Ureter (tissue), 1 donor: ENCODE results near the gene KCNQ5. TPM values are rescaled to one million over a fixed set of nuclear protein-coding genes. Genes with fewer than 3 reads are reported as not detected.
"Not testable (repeated sequence)": the region's sequence is repeated elsewhere in the genome, so short reads cannot be mapped to it uniquely, and the experiment has no call there.

Experiments used
- DNase-seq: peaks from one replicate; pipeline ENCODE4 v3.0.0-alpha.2; 2020; ENCODE audit warnings: low spot score
- total RNA-seq: library from RNA; stranded (reverse); gene quantifications from one replicate; pipeline ENCODE4 v1.2.4, GENCODE V29; 2023
- donor health status: DM: yes; HTN: yes; CAD: no.

Gene KCNQ5
- total RNA-seq, 1 donor from 2014 or later = 1.8 TPM

DNA sequence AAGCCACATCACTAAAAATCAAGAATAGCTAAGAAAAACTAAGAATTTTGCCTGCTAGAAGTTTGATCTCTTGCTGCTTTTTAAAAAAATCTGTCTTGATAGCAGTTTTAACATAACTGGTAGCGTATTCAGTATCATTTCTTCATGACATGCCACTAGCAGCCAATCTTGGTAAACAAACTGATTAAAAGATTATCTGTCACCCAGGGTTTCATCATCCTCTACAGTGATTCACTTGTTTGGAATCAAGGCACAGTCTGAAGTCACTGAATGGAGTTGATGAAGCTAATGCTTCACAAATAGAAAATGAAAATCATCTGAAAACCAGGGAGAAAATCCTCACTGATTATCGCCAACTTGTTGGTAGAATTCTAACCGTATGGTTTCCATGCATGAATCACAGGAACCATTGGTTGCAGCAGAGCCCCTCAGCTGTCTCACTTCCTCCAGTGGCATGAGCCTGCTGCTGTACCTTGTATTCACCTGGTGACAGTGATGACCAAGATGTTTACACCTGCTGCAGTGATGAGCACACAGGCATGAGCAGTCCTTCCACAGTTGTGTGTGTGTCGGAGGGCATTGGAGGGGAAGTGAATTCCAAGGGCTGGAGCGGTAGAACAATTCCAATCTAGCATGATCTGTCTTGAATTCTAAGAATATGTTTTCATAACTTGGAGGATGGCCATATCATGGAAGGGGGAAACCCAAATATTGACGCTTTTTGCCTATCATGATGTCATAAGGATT is 328.4 kb downstream of the KCNQ5 start:
- no peak for DNase-seq

DNA sequence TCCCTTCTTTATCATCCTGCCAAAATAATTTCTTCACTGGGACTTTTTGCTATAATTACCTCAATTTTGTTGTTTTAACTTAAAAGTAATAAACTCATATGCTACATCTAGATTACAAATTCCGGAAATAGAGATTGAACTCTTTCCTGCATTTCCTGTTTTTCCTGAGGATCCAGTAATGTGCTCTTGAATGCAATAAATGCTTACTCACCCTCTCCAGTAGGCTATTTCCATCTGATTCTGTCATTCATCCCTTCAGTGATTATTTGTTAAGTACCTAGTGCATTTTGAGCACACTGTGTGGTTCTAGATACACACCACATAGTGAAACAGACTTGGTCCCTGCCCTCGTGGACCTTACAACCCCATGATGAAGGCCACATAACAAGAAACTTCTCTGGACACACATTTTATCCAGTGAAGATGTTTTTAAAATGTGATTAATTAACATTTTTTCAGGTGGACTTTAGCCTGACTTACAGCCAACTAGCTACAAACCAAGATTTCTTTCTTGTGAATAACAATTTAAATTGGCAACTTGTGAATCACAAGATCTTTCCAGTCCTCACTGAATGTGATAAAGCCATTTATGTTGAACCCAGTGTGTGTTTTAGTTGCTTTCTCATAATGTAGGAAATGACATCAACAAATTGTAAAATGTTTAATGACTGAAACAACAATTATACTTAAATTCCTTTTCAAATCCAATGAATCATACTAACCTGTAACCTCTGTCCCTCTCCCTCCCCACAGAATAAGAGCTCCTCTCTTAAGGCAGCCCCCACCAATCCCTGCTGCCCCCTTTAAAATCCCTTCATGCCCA is 331.2 kb downstream of the KCNQ5 start:
- DNase-seq = no peak

DNA sequence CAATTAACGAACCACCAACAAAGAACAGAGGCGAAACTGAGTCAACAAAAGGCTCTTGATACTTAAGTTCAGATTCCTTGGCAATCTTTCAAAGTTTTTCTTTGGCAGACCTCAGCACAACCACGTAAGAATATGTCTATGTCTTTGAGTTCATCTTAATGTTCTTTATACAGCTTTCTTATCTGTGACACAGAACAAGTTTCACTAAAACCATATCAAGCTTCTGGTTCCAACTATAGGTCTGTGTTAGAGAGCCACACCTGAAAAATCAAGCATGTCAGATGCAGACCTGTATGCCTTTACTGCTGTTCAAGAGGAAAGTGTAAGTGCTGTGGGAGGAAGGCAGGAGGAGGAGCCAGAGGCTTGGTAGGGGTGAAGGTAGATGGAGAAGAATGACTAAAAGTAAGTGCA is 332.1 kb downstream of the KCNQ5 start:
- DNase-seq = no peak

DNA sequence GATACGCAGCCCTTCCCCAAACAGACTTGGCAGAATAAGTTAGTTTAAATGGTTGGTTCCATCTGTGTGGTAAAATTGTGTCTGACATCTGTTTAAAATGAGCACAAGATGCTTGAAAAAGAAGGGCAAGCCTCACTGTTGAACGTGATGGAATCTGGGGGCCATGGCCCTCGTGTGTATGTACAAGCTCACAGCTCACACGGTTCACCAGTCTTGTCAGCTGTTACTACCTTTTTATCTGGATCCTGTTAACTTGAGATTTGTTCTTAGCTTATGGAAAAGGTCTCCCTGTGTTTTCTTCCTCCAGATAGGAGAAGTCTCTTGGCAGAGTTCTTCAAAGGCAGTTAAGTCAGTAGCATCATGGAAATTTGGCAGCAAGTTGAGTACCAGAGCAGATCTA is 332.9 kb downstream of the KCNQ5 start:
- DNase-seq = no peak

DNA sequence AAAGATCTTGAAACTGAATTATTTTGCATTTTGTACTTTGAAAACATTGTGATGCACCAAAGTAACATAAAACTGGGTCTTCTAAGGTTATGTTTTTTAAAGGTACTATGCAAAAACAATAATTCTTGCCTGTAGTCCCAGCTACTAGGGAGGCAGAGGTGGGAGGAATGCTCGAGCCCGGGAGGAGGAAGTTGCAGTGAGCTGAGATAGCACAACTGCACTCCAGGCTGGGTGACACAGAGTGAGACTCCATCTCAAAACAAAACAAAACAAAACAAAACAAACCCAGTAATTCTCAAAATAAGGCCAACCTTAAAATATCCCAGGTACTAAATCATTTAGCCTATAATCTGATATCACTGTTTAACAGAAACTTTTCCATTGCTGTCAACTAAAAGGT is 333.8 kb downstream of the KCNQ5 start:
- DNase-seq = no peak

DNA sequence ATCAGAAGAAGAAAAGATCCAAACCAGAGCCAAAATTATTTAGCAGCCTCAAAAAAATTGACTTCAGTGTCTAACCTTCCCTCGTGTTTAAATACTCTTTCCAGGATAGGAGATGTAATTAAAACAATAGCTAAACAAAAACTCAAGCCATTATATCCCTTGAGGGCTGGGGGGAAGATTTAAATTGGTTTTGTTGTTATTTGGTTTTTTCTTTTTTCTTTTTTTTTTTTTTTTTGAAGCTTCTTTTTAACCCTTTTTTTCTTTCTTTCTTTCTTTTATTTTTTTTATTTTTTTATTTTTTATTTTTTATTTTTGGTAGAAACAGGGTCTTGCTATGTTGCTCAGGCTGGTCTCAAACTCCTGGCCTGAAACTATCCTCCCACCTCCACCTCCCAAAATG is 334.4 kb downstream of the KCNQ5 start:
- no peak for DNase-seq

DNA sequence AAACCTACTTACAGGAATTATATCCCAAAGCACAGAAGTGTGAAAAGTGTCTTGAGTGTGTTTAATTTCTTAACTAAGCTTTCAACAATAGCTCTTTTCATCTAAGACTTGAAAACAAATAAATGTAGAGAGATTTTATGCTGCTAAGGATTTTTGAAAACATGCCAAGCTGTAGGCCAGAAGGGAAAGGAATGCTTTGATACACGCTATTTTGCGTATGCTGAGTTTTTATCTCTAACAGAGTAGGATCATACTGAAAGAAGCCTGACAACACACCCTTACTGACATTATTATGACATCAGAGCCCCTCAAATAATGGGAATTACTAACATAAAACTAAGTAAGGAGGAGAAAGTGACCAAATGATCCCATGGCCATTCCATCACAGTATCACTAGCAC is 338.0 kb downstream of the KCNQ5 start:
- no peak for DNase-seq

DNA sequence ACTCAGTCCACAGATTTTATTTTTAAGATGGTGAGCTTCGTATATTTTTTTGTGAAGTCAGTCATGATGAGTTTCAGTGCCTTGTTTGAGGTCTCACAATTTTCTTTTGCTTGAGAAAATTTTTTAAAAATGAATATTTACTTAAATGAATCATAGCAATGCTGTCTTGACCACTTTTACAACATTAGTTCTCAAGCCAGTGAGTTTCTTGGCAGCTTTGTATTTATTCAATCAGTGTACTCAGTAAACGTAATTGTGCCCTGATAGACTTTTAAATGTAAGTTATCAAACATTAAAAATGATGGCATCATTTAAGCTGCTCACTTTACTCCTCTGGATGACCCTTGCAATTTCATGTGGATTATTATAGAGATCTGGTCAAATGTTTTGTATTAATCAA is 342.1 kb downstream of the KCNQ5 start:
- DNase-seq = no peak

DNA sequence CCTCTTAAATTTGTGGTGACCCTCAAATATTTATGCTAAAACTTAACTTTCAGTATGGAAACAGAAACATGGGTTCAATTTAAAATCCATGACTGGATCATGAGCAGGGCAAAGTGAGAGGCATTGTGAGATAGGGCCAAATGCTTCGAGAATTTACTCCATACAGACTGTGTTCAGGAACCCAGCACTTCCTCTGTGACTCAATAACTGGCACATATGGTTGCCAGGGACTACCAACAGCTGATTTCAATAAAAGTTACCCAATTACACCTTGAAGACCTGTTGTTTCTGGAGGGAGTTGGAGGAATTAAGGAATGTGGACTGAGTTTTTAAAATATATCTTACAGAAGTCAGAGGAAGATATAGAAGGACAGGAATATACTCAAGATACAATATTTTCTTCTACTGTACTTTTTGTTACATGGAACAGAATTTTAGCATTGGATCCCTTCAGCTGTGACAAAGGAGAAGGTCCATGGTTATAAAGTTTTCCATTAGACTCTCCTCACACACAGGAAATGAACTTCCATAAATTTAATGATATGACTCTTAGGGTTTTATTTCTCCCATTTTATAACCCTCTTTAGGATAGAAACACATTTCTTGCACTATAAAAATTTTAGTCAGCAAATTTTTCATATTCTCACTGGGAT is 344.9 kb downstream of the KCNQ5 start:
- no peak for DNase-seq

DNA sequence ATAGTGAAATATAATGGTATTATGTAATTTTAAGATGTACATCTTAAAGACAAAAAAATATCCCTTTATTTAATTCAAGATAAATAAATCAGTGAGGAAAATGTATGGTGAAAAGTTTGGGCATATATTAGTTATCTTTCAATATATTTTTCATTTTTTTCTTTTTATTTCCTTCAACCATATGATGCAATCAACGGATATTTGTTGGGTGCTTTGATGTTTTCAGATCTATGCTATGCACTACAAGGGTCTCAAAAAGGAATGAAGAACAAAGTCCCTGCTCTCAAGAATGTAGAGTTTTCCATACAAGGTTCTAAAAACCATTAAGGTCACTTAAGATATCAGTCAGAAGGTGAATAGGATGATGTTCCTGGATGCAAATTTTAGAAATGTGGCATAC is 345.5 kb downstream of the KCNQ5 start:
- no peak for DNase-seq

DNA sequence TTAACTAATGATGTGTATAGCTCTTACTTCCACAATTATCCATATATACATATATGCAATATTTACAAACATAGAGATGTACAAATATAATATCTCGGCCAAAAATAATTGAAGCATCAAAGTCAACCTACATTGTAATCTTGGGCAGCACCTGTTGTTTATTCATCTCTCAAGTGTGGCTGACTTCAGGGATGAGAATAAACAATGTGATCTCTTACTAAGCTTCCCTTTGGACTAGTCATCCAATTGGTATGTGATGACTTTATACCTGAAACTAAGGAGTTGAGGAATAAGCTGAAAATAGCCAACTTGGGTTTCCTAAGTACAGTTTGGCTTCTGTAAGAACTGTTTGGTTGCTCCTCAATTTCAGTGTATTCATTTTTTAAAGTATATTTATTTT is 346.8 kb downstream of the KCNQ5 start:
- DNase-seq = no peak

DNA sequence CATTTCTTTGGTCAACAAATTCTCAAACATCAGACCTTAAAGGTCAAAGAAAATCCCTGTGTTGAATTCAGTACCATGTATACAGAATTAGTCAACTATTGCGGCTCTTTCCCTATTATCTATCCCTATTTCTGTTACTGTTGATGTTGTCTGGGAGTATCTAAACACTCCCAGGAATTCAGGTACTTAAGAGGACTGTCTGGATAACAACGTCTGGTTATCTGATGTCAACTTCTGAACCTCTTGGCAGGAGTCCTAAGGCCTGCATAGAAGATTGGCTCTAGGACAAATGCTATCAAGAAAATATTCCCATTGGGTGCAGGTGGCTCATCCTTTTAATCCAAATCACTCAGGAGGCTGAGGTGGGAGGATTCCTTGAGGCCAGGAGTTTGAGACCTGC is 347.8 kb downstream of the KCNQ5 start:
- no peak for DNase-seq

DNA sequence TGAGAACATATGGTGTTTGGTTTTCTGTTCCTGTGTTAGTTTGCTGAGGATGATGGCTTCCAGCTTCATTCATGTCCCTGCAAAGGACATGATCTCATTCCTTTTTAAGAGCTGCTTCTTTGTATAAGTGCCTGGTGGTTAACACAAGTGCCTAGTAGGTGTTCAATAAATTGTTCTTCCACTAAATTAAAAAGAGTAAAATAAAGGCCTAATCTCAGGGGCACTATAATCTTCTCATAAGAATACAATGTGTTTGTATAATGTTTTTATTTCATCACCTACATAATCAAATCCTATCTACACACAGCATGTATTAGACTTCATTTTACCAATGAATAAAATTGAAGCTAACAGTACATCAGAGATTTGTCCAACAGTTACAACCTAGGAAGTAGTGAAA is 350.7 kb downstream of the KCNQ5 start:
- no peak for DNase-seq

DNA sequence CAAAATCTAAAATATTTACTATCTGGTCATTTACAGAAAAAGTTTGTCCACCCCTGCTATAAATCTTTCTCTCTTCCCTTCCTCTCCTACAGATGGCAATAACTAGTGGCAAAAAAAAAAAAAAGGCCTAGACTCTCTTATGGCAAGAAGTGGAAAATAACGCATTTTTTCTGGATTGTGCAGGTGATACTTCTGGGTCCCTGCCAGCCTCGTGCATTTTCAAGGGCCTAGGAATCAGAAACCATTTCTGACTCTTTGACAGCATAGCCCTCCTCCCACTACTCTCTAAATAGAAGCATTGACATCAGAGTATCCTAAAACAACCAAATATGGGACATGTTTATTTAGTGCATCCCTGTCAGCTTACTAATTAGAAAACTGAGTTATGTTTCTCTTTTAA is 352.4 kb downstream of the KCNQ5 start:
- DNase-seq = no peak

DNA sequence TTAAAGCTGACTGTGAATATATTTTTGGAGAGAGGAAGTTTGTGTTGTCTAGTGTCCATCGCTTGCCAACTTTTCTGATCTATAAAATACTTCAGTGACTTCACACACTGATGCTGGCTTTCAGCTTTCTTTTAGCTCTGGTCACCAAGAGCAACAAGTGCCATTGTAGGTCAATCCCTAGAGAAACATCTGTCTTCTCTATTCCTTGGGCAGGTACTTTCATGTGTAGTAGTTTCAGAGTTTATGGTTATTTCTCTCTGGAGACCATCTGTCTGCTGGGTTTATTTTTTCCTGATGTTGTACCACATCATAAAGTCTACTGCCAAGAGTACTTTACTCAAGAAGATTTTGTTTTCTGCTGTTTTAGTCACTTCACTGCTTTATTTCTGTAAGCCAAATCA is 353.5 kb downstream of the KCNQ5 start:
- DNase-seq = no peak

DNA sequence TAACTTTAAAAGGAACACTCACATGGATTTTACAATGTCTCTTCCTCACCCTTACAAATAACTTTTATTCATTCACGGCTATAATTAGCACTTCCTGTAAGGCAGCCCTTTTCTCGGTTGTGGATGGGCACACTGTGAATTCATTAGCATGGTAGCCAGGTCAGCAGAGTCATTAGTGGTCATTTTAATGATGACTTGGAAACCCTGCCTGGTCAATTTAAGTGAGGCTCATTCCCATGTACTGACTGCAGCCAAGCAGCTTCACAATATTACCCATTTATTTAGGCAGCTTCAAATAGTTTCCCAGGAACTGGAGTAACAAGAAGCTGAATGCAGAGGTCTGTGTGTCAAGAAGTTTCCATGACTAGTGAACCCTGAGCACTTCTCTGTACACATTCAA is 354.6 kb downstream of the KCNQ5 start:
- no peak for DNase-seq

DNA sequence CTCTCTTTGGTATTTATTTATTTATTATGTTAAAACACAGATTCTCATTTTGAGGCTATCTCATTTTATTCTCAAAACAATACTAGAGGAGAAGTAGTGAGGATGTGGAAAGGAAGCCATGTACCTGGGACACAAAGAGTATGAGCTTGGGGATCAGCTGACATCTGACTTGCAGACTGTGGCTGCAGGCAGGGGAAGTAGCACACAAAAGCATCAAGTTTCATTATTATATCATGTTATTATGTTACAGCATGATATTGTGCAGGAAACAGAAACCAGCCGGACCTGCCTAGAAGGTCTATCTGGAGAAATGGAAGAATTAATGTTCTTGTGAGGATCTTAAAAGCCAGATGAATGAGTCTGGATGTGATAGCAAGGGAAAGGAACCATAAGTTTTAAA is 355.2 kb downstream of the KCNQ5 start:
- no peak for DNase-seq

DNA sequence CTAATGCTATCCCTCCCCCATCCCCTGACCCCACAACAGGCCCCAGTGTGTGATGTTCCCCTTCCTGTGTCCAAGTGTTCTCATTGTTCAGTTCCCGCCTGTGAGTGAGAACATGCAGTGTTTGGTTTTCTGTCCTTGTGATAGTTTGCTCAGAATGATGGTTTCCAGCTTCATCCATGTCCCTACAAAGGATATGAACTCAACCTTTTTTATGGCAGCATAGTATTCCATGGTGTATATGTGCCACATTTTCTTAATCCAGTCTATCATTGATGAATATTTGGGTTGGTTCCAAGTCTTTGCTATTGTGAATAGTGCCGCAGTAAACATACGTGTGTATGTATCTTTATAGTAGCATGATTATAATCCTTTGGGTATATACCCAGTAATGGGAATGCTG is 356.9 kb downstream of the KCNQ5 start:
- DNase-seq = not testable (repeated sequence)

DNA sequence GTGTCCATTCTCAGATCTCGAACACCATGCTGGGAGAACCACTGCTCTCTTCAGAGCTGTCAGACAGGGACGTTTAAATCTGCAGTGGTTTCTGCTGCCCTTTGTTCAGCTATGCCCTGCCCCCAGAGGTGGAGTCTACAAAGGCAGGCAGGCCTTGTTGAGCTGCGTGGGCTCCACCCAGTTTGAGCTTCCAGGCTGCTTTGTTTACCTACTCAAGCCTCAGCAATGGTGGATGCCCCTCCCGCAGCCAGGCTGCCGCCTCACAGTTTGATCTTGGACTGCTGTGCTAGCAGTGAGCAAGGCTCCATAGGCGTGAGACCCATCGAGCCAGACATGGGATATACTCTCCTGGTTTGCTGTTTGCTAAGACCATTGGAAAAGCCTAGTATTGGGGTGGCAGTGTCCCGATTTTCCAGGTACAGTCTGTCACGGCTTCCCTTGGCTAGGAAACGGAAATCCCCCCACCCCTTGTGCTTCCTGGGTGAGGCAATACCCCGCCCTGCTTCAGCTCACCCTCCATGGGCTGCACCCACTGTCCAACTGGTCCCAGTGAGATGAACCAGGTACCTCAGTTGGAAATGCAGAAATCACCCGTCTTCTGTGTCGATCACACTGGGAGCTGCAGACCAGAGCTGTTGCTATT is 362.4 kb downstream of the KCNQ5 start:
- not testable (repeated sequence) for DNase-seq

DNA sequence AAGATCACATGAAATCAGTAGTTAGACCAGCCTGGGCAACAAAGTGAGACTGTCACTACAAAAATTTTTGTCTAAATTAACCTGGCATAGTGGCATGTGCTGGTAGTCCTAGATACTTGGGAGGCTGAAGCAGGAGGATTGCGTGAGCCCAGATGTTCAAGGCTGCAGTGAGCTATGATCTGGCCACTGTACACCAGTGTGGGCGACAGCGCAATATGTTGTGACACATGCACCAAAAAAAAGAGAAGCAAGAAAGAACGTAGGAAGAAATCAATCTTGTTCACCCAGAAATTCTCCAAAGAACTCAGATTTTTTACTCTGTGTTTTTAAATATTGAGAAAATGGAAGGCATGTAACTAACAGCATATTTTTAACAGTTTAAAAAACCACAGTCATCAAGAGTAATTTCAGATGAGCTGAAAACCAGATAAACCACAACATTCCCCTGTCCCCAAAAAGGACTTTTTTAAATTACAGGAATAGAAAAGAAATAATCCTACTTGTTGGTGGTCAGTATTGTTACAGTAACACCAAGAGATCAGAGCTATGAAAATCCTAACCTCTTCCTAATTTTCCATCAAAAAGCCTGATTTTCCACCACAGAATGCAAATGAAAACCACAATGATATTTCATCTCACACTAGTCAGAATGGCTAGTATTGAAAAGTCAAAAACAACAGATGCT is 363.3 kb downstream of the KCNQ5 start:
- DNase-seq = no peak

DNA sequence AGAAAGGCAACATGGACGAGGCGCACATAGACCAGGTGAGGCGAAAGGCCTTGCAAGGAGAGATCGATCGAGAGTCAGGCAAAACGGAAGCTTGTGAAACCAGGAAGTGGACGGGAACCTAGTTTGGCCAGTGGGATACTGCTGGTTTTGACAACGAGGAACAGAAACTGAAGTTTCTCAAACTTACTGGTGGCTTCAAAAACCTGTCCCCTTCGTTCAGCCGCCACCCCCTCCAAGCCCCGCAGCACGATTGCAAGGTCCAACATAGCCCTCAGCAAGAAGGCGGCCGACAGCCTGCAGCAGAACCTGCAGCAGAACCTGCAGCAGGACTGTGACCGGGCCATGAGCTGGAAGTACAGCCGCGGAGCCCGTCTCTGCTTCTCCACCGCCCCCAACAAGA is 365.4 kb downstream of the KCNQ5 start:
- DNase-seq = no peak

DNA sequence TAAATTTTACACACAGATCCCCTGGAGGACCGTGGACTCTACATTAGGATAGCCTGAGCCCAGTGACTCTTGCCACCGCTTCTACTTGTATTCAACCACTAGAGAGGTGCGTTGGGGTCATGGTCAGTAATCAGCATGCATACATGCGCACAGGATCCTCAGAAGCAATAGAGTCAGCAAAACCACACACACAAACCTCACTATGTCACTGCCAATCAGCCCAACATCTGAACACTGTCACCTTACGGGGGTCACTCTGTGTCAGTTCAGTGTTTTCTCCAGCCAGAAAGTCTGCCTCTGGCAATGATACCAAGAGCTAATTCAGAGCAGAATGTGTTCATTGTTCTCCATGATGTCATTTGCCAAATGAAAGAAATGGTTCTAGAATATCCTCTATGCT is 378.1 kb downstream of the KCNQ5 start:
- no peak for DNase-seq
